SIG-M5 treated with dmso at 0.1 percent for 504 hours (cell line): ENCODE results near the gene GAL3ST1.

ENCODE experiments used
- DNase-seq: peaks from one replicate; lab custom pipeline; 2025; ENCODE audit not compliant: unreplicated experiment; lab: John Stamatoyannopoulos, UW

Gene GAL3ST1

GRCh38 chr22:30537083-30537731, 37.3 kb downstream of the GAL3ST1 start:
- no peak for DNase-seq

- no peak for DNase-seq
Observed at GRCh38 chr22:30535182-30535581, 39.3 kb downstream of the GAL3ST1 start.

- no peak for DNase-seq
Observed at GRCh38 chr22:30531651-30532608, 42.5 kb downstream of the GAL3ST1 start.

- DNase-seq, result no peak
Observed at GRCh38 chr22:30526656-30527055, 47.8 kb downstream of the GAL3ST1 start.

- no peak for DNase-seq
Observed at GRCh38 chr22:30523646-30524489, 50.6 kb downstream of the GAL3ST1 start.

- DNase-seq, result no peak
Observed at GRCh38 chr22:30521368-30522156, 52.9 kb downstream of the GAL3ST1 start.

- DNase-seq, result no peak
Observed at GRCh38 chr22:30519842-30520425, 54.5 kb downstream of the GAL3ST1 start.

GRCh38 chr22:30516731-30517130, 57.7 kb downstream of the GAL3ST1 start:
- DNase-seq, result no peak

GRCh38 chr22:30516273-30516672, 58.2 kb downstream of the GAL3ST1 start:
- DNase-seq, result no peak

GRCh38 chr22:30514252-30514651, 60.2 kb downstream of the GAL3ST1 start:
- no peak for DNase-seq

GRCh38 chr22:30513462-30513861, 61.0 kb downstream of the GAL3ST1 start:
- no peak for DNase-seq

GRCh38 chr22:30511911-30512310, 62.6 kb downstream of the GAL3ST1 start:
- DNase-seq, result no peak

GRCh38 chr22:30511109-30511508, 63.4 kb downstream of the GAL3ST1 start:
- no peak for DNase-seq

- no peak for DNase-seq
Observed at GRCh38 chr22:30508216-30508615, 66.2 kb downstream of the GAL3ST1 start.

GRCh38 chr22:30507670-30508069, 66.8 kb downstream of the GAL3ST1 start:
- DNase-seq, result no peak

GRCh38 chr22:30506507-30506968, 67.9 kb downstream of the GAL3ST1 start:
- DNase-seq, result no peak
